Measurements from ENCODE around the gene ZC2HC1C. TPM values are rescaled to one million over a fixed set of nuclear protein-coding genes. Genes with fewer than 3 reads are reported as not detected.

Gene ZC2HC1C
- total RNA-seq, 2 experiments from 2014 or later = 0.22 to 0.30 TPM

GRCh38 chr14:75077794-75078193 lies 8.4 kb downstream of the ZC2HC1C start:
- Mint-ChIP-seq H3K27me3 (no peaks in the 10 kb centered on the region), H3K27ac (peak overlapping the region; percentile 90), H3K4me1 (ENCODE audit: low read depth) (peaks cover 31% of the 10 kb centered on the region), H3K9me3 (no peaks in the 10 kb centered on the region), H3K4me3 (peak overlapping the region; percentile 68), H3K36me3 (ENCODE audit: low read depth) (peaks cover 22% of the 10 kb centered on the region)
- Histone ChIP-seq H3K9me3 (ENCODE audit: control insufficient read depth in 1 of 2, insufficient read depth in 1 of 2, low read length in 2 of 2) (no peaks in the 10 kb centered on the region), H3K27me3 (ENCODE audit: control insufficient read depth in 1 of 2, insufficient read depth in 2 of 2, low read length in 2 of 2) (no peaks in the 10 kb centered on the region), H3K27ac (ENCODE audit: low read depth in 1 of 2, low read length in 2 of 2) (no peak overlapping the region), H3K36me3 (ENCODE audit: insufficient read depth, low read length) (peaks cover 8% of the 10 kb centered on the region), H3K4me1 (ENCODE audit: insufficient read depth, low read length) (no peaks in the 10 kb centered on the region), H3K4me3 (ENCODE audit: low read length) (no peak overlapping the region)
- ChIA-PET CTCF (no interaction called here), POLR2A (interaction anchor here (0.6 to 2.2 kb wide), 16 partner anchors 8 to 315 kb away, joined by 3 to 18 read pairs (median 4); partner anchors contain the start of genes ACYP1, MLH3, NEK9 and YLPM1)
- DNase-seq (peak in 1 of 14 experiments; percentile 18), ATAC-seq (ENCODE audit: poor library complexity) (peak; percentile 95)
- intact Hi-C loops (cut with DNase I, micrococcal nuclease) = loop anchor here in 1 of 2 experiments (5.0 kb wide), 1 partner anchor 35 kb away; no protein-coding TSS in a partner anchor
- TF ChIP-seq CTCF (IDR thresholded peaks at IDR 0.05) = no peak

GRCh38 chr14:75079521-75079920 lies 10.1 kb downstream of the ZC2HC1C start:
- peaks cover 25% of the 10 kb centered on the region for H3K36me3 ChIP-seq (ENCODE audit: insufficient read depth, low read length)
- H3K4me3 ChIP-seq (ENCODE audit: low read length) = no peak overlapping the region
- ATAC-seq (ENCODE audit: poor library complexity) (no peak), DNase-seq (no peak)
- H3K9me3 Mint-ChIP-seq = no peaks in the 10 kb centered on the region
- no peak for TF ChIP-seq CTCF (IDR thresholded peaks at IDR 0.05)
- POLR2A ChIA-PET = interaction anchor here (2.1 to 2.2 kb wide), 2 partner anchors 10 to 28 kb away, joined by 13 read pairs; partner anchors contain the start of genes MLH3 and ZC2HC1C
- peak overlapping the region; percentile 47 for H3K27ac Mint-ChIP-seq
- H3K4me3 Mint-ChIP-seq = no peak overlapping the region
- no peaks in the 10 kb centered on the region for H3K9me3 ChIP-seq (ENCODE audit: control insufficient read depth in 1 of 2, insufficient read depth in 1 of 2, low read length in 2 of 2)
- H3K27me3 ChIP-seq (ENCODE audit: control insufficient read depth in 1 of 2, insufficient read depth in 2 of 2, low read length in 2 of 2) = no peaks in the 10 kb centered on the region
- intact Hi-C loops (cut with DNase I, micrococcal nuclease) = loop anchor here in 1 of 2 experiments (5.0 kb wide), 1 partner anchor 37 kb away; no protein-coding TSS in a partner anchor
- H3K36me3 Mint-ChIP-seq (ENCODE audit: low read depth) = peaks cover 39% of the 10 kb centered on the region
- CTCF ChIA-PET = interaction anchor here (0.7 to 1.2 kb wide), 2 partner anchors 9 to 115 kb away, joined by 3 read pairs; no protein-coding TSS in a partner anchor
- no peaks in the 10 kb centered on the region for H3K27me3 Mint-ChIP-seq
- H3K4me1 Mint-ChIP-seq (ENCODE audit: low read depth) = peaks cover 31% of the 10 kb centered on the region
- no peak overlapping the region for H3K27ac ChIP-seq (ENCODE audit: low read depth in 1 of 2, low read length in 2 of 2)
- H3K4me1 ChIP-seq (ENCODE audit: insufficient read depth, low read length) = no peaks in the 10 kb centered on the region

- Mint-ChIP-seq H3K27ac (no peak overlapping the region), H3K27me3 (no peaks in the 10 kb centered on the region), H3K4me1 (ENCODE audit: low read depth) (peaks cover 21% of the 10 kb centered on the region), H3K4me3 (no peak overlapping the region), H3K9me3 (no peaks in the 10 kb centered on the region), H3K36me3 (ENCODE audit: low read depth) (peaks cover 60% of the 10 kb centered on the region)
- intact Hi-C loops (cut with DNase I, micrococcal nuclease) = no loop called here
- DNase-seq (no peak), ATAC-seq (ENCODE audit: poor library complexity) (no peak)
- Histone ChIP-seq H3K27ac (ENCODE audit: low read depth in 1 of 2, low read length in 2 of 2) (no peak overlapping the region), H3K4me1 (ENCODE audit: insufficient read depth, low read length) (no peaks in the 10 kb centered on the region), H3K4me3 (ENCODE audit: low read length) (no peak overlapping the region), H3K36me3 (ENCODE audit: insufficient read depth, low read length) (peaks cover 46% of the 10 kb centered on the region), H3K27me3 (ENCODE audit: control insufficient read depth in 1 of 2, insufficient read depth in 2 of 2, low read length in 2 of 2) (no peaks in the 10 kb centered on the region), H3K9me3 (ENCODE audit: control insufficient read depth in 1 of 2, insufficient read depth in 1 of 2, low read length in 2 of 2) (no peaks in the 10 kb centered on the region)
- POLR2A ChIA-PET = no interaction called here
- no peak for TF ChIP-seq CTCF (IDR thresholded peaks at IDR 0.05)
- CTCF ChIA-PET = no interaction called here
These were observed 12.3 kb downstream of the ZC2HC1C start for GRCh38 chr14:75081660-75082229.
